Ovary (tissue), 3 donors: Measurements from ENCODE around the gene SLFN12.

Experiments
- EP300 ChIP-seq: sonication (generic); formaldehyde crosslinking; IDR thresholded peaks from one replicate; pipeline ENCODE4 v1.6.1; 2017; ENCODE audit warnings: antibody characterized with exemption
- POLR2A ChIP-seq: fragments of 450-650 bp; IDR thresholded peaks from one replicate; pipeline ENCODE4 v1.6.1; 2017; ENCODE audit warnings: antibody characterized with exemption, mild to moderate bottlenecking, moderate library complexity
- TF ChIP-seq, protein P1 (sequence below), 3 donors: fragments of 450-650 bp in 2 of 3; fragments of 200-600 bp in 1 of 3; IDR thresholded peaks; one replicate each; pipeline versions ENCODE4 v1.5.1 to v1.8.0; 2016 to 2022; ENCODE audit warnings: antibody characterized with exemption in 3 of 3, mild to moderate bottlenecking in 1 of 3
- donor health status: DM: no; HTN: no; CAD: no.

DNA sequence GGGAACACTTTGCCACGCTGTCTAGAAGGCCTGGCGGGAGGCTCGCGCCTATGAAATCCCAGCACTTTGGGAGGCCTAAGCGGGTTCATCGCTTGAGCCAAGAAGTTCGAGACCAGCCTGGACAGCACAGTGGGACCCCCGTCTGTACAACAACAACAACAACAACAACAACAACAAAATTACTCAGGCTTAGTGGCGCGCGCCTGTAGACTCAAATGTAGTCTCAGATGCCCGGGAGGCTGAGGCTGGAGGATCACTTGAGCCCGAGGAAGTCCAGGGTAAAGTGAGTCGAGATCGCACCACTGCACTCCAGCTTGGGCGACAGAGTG is 16.6 kb upstream of the SLFN12 start:
- no peak for TF ChIP-seq POLR2A
- TF ChIP-seq, protein P1, sequence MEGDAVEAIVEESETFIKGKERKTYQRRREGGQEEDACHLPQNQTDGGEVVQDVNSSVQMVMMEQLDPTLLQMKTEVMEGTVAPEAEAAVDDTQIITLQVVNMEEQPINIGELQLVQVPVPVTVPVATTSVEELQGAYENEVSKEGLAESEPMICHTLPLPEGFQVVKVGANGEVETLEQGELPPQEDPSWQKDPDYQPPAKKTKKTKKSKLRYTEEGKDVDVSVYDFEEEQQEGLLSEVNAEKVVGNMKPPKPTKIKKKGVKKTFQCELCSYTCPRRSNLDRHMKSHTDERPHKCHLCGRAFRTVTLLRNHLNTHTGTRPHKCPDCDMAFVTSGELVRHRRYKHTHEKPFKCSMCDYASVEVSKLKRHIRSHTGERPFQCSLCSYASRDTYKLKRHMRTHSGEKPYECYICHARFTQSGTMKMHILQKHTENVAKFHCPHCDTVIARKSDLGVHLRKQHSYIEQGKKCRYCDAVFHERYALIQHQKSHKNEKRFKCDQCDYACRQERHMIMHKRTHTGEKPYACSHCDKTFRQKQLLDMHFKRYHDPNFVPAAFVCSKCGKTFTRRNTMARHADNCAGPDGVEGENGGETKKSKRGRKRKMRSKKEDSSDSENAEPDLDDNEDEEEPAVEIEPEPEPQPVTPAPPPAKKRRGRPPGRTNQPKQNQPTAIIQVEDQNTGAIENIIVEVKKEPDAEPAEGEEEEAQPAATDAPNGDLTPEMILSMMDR (IDR thresholded peaks at IDR 0.05) = no peak
- TF ChIP-seq EP300 = no peak
